Peyer's patch (tissue), 4 donors: Measurements from ENCODE around the gene FOXN4. TPM values are rescaled to one million over a fixed set of nuclear protein-coding genes. Genes with fewer than 3 reads are reported as not detected.

Experiments used
- DNase-seq, 3 donors: peaks; one replicate each; pipeline ENCODE4 v3.0.0-alpha.2; 2017 to 2019
- H3K27ac ChIP-seq, 4 donors: fragments of 200-600 bp; sonication (generic); one replicate each; pipeline ENCODE4 v1.5.1; 2016 to 2019
- H3K27me3 ChIP-seq, 2 donors: fragments of 200-600 bp; sonication (generic); one replicate each; pipeline ENCODE4 v1.5.1; 2019
- H3K36me3 ChIP-seq, 3 donors: fragments of 200-600 bp; sonication (generic); one replicate each; pipeline ENCODE4 v1.5.1; 2016 to 2019
- H3K4me1 ChIP-seq, 4 donors: fragments of 200-600 bp; sonication (generic); one replicate each; pipeline ENCODE4 v1.5.1; 2016 to 2019
- H3K4me3 ChIP-seq, 4 donors: fragments of 200-600 bp; sonication (generic); 1 replicate in 3 of 4; 2 replicates in 1 of 4; pipeline ENCODE4 v1.5.1; 2016 to 2019; ENCODE audit warnings: mild to moderate bottlenecking in 1 of 4
- H3K9me3 ChIP-seq, 4 donors: fragments of 200-600 bp; sonication (generic); one replicate each; pipeline ENCODE4 v1.5.1; 2016 to 2019; ENCODE audit warnings: mild to moderate bottlenecking in 1 of 4
- CTCF ChIP-seq, 6 experiments: fragments of 450-650 bp in 4 of 6; fragments of 200-600 bp in 2 of 6; sonication (generic) in 1 of 6; IDR thresholded peaks; one replicate each; pipeline ENCODE4 v1.5.1; 2017 to 2019; ENCODE audit warnings: antibody characterized with exemption in 6 of 6, mild to moderate bottlenecking in 3 of 6, moderate library complexity in 1 of 6
- POLR2A ChIP-seq, 2 donors: fragments of 450-650 bp; IDR thresholded peaks; one replicate each; pipeline ENCODE4 v1.5.1; 2017; ENCODE audit warnings: antibody characterized with exemption in 2 of 2, mild to moderate bottlenecking in 2 of 2, moderate library complexity in 2 of 2
- total RNA-seq, 4 donors: library from RNA; depleted of rRNA; stranded (reverse); fragments of >200 nt; gene quantifications; one replicate each; pipeline ENCODE4 v1.1.0, GENCODE V29; 2016

FOXN4 gene
- total RNA-seq, 4 donors from 2014 or later, result not detected

GRCh38 chr12:109287181-109287580 is 21.9 kb downstream of the FOXN4 start:
- no peak overlapping the region for H3K4me3 ChIP-seq
- H3K36me3 ChIP-seq, result no peaks in the 10 kb centered on the region
- H3K9me3 ChIP-seq, result no peaks in the 10 kb centered on the region
- TF ChIP-seq CTCF (IDR thresholded peaks at IDR 0.05) (no peak), POLR2A (IDR thresholded peaks at IDR 0.05) (no peak)
- no peaks in the 10 kb centered on the region for H3K27me3 ChIP-seq
- H3K4me1 ChIP-seq, result peaks cover 0 to 9% (median 0%) of the 10 kb centered on the region in 4 donors
- DNase-seq, result no peak
- H3K27ac ChIP-seq, result no peak overlapping the region

GRCh38 chr12:109286652-109287051 is 22.4 kb downstream of the FOXN4 start:
- H3K9me3 ChIP-seq, result no peaks in the 10 kb centered on the region
- TF ChIP-seq POLR2A (IDR thresholded peaks at IDR 0.05), result no peak
- no peak for TF ChIP-seq CTCF (IDR thresholded peaks at IDR 0.05)
- no peak overlapping the region for H3K4me3 ChIP-seq
- H3K4me1 ChIP-seq, result peaks cover 0 to 7% (median 0%) of the 10 kb centered on the region in 4 donors
- no peak overlapping the region for H3K27ac ChIP-seq
- no peaks in the 10 kb centered on the region for H3K27me3 ChIP-seq
- no peaks in the 10 kb centered on the region for H3K36me3 ChIP-seq
- DNase-seq, result no peak

- H3K9me3 ChIP-seq, result no peaks in the 10 kb centered on the region
Measured at GRCh38 chr12:109286252-109286651, 22.8 kb downstream of the FOXN4 start.

GRCh38 chr12:109284392-109284791 is 24.7 kb downstream of the FOXN4 start:
- no peaks in the 10 kb centered on the region for H3K4me1 ChIP-seq
- H3K36me3 ChIP-seq, result no peaks in the 10 kb centered on the region
- DNase-seq, result no peak
- TF ChIP-seq POLR2A (IDR thresholded peaks at IDR 0.05), result no peak
- TF ChIP-seq CTCF (IDR thresholded peaks at IDR 0.05), result no peak
- H3K9me3 ChIP-seq, result no peaks in the 10 kb centered on the region
- H3K27me3 ChIP-seq, result no peaks in the 10 kb centered on the region
- H3K4me3 ChIP-seq, result no peak overlapping the region
- no peak overlapping the region for H3K27ac ChIP-seq

More at GRCh38 chr12:109286252-109286651, 22.8 kb downstream of the FOXN4 start:
- no peak for TF ChIP-seq POLR2A (IDR thresholded peaks at IDR 0.05)
- TF ChIP-seq CTCF (IDR thresholded peaks at IDR 0.05), result no peak
- no peaks in the 10 kb centered on the region for H3K27me3 ChIP-seq
- H3K4me1 ChIP-seq, result peaks cover 0 to 3% (median 0%) of the 10 kb centered on the region in 4 donors
- no peak for DNase-seq
- H3K27ac ChIP-seq, result no peak overlapping the region
- H3K36me3 ChIP-seq, result no peaks in the 10 kb centered on the region
- no peak overlapping the region for H3K4me3 ChIP-seq

GRCh38 chr12:109281452-109281851 is 27.6 kb downstream of the FOXN4 start:
- Histone ChIP-seq H3K4me1 (peaks cover 0 to 10% (median 0%) of the 10 kb centered on the region in 4 donors), H3K27me3 (no peaks in the 10 kb centered on the region), H3K36me3 (no peaks in the 10 kb centered on the region), H3K4me3 (no peak overlapping the region), H3K27ac (no peak overlapping the region), H3K9me3 (no peaks in the 10 kb centered on the region)
- TF ChIP-seq POLR2A (IDR thresholded peaks at IDR 0.05) (no peak), CTCF (IDR thresholded peaks at IDR 0.05) (no peak)
- no peak for DNase-seq

- Histone ChIP-seq H3K27me3 (no peaks in the 10 kb centered on the region), H3K36me3 (no peaks in the 10 kb centered on the region), H3K27ac (no peak overlapping the region), H3K9me3 (no peaks in the 10 kb centered on the region), H3K4me1 (peaks cover 0 to 10% (median 0%) of the 10 kb centered on the region in 4 donors), H3K4me3 (no peak overlapping the region)
- DNase-seq, result no peak
- TF ChIP-seq POLR2A (IDR thresholded peaks at IDR 0.05) (no peak), CTCF (IDR thresholded peaks at IDR 0.05) (no peak)
Measured at GRCh38 chr12:109279525-109279924, 29.6 kb downstream of the FOXN4 start.
